ENCODE data around the gene EVI5L. TPM values are rescaled to one million over a fixed set of nuclear protein-coding genes. Genes with fewer than 3 reads are reported as not detected.

The EVI5L gene
- total and polyA plus RNA-seq, 2 of the 13 experiments (the other 11 are each of a cell fraction or from before 2014, with no cell fraction given), result 1.7 to 2.4 TPM

- no peak overlapping the region for H3K4me3 ChIP-seq (replicated peaks in 1 of 3; ENCODE audit: insufficient read depth in 1 of 3, low read depth in 2 of 3, low read length in 3 of 3)
- 25% methylated on average over 11 of the region's 11 CpGs for WGBS (ENCODE audit: low lambda C conversion rate)
- FAIRE-seq (peak; percentile 84), ATAC-seq (peak; percentile 72), DNase-seq (ENCODE audit: low spot score) (peak; percentile 86)
- ChIA-PET POLR2A (interaction anchor here (0.7 to 2.8 kb wide), 11 partner anchors 9 to 105 kb away, joined by 3 to 34 read pairs (median 5); partner anchors contain the start of genes LRRC8E, SNAPC2 and TIMM44), CTCF (ENCODE audit: low intra/inter-chr PET ratio, low total read pairs) (no interaction called here)
- peaks cover 56% of the 10 kb centered on the region for H3K4me1 ChIP-seq (ENCODE audit: insufficient read depth, low read length)
- in situ Hi-C loops (cut with HindIII; ENCODE audit: extremely low pct_ligation_motif_present, low pct_unique_long_range_greater_than_20kb) (no loop called here), intact Hi-C loops (cut with micrococcal nuclease; ENCODE audit: unreplicated experiment) (no loop called here)
- peaks cover 9 to 15% of the 10 kb centered on the region in 2 experiments; a peak in 2 of 5 replicates for H3K36me3 ChIP-seq (replicated peaks in 1 of 2; ENCODE audit: control insufficient read depth in 1 of 2, insufficient read depth in 2 of 2, low read length in 2 of 2)
- H3K27me3 ChIP-seq (ENCODE audit: control insufficient read depth in 1 of 2, insufficient read depth in 2 of 2, low read length in 2 of 2), result no peaks in the 10 kb centered on the region
- H3K4me2 ChIP-seq (ENCODE audit: low read depth, low read length), result peak overlapping the region; percentile 31; the same call in 1 of the 2 replicates
- H3K27ac ChIP-seq (ENCODE audit: extremely low read length, insufficient read depth, low read length), result peak overlapping the region; percentile 59
- no peaks in the 10 kb centered on the region for H3K79me2 ChIP-seq (ENCODE audit: insufficient read depth, low read length)
- H4K20me1 ChIP-seq (ENCODE audit: insufficient read depth, low read length), result no peaks in the 10 kb centered on the region
- no peak overlapping the region for H2AFZ ChIP-seq (ENCODE audit: low read length)
- BruUV-seq (replicated peaks), result no TSS peak
- no peaks in the 10 kb centered on the region for H3K9me3 ChIP-seq (ENCODE audit: low read length)
- no peak overlapping the region for H3K9ac ChIP-seq (ENCODE audit: insufficient read depth, low read depth, low read length)
- TF ChIP-seq ZNF7 (CRISPR knock-in tag; IDR thresholded peaks at IDR 0.05) (no peak), NFIB (CRISPR knock-in tag; IDR thresholded peaks at IDR 0.05; ENCODE audit: borderline replicate concordance) (no peak), SIN3B (IDR thresholded peaks at IDR 0.05; ENCODE audit: low read length) (no peak), KAT2B (IDR thresholded peaks at IDR 0.05; ENCODE audit: borderline replicate concordance, low read depth, low read length) (no peak), RBFOX2 (IDR thresholded peaks at IDR 0.05; ENCODE audit: low read depth, low read length) (no peak), ZNF749 (CRISPR knock-in tag; IDR thresholded peaks at IDR 0.05; ENCODE audit: borderline replicate concordance) (no peak), TBX2 (CRISPR knock-in tag; IDR thresholded peaks at IDR 0.05; ENCODE audit: borderline replicate concordance) (peak; percentile 84; the same call in 1 of the 2 replicates), TGIF2 (CRISPR knock-in tag; IDR thresholded peaks at IDR 0.05) (0 out of 2 replicates have a peak, but pooled peaks have one; percentile 46), ARID5B (CRISPR knock-in tag; IDR thresholded peaks at IDR 0.05) (peak; percentile 64), RFX5 (IDR thresholded peaks at IDR 0.05; ENCODE audit: low read depth, low read length) (no peak), DPF2 (CRISPR knock-in tag; IDR thresholded peaks at IDR 0.05; ENCODE audit: borderline replicate concordance, low read depth) (peak; percentile 49; the same call in 1 of the 2 replicates), SPEN (CRISPR knock-in tag; IDR thresholded peaks at IDR 0.05; ENCODE audit: low read depth) (peak; percentile 75; the same call in 1 of the 2 replicates), SSRP1 (CRISPR knock-in tag; IDR thresholded peaks at IDR 0.05) (0 out of 2 replicates have a peak, but pooled peaks have one; percentile 70), FOXA1 (IDR thresholded peaks at IDR 0.05) (no peak), FOXA1 (CRISPR knock-in tag; IDR thresholded peaks at IDR 0.05) (no peak), TCF12 (IDR thresholded peaks at IDR 0.05) (no peak), TCF12 (CRISPR knock-in tag; IDR thresholded peaks at IDR 0.05) (peak; percentile 27; the same call in 1 of the 2 replicates), NONO (IDR thresholded peaks at IDR 0.05) (no peak), NONO (CRISPR knock-in tag; conservative IDR thresholded peaks at IDR 0.05) (0 out of 2 replicates have a peak, but pooled peaks have one; percentile 20), ZNF44 (CRISPR knock-in tag; IDR thresholded peaks at IDR 0.05) (no peak), POLR2AphosphoS2 (IDR thresholded peaks at IDR 0.05; ENCODE audit: low read depth, low read length) (no peak)
- TF ChIP-seq, protein P1, sequence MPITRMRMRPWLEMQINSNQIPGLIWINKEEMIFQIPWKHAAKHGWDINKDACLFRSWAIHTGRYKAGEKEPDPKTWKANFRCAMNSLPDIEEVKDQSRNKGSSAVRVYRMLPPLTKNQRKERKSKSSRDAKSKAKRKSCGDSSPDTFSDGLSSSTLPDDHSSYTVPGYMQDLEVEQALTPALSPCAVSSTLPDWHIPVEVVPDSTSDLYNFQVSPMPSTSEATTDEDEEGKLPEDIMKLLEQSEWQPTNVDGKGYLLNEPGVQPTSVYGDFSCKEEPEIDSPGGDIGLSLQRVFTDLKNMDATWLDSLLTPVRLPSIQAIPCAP (CRISPR knock-in tag; IDR thresholded peaks at IDR 0.05; ENCODE audit: low read depth), result no peak
- TF ChIP-seq, protein P2, sequence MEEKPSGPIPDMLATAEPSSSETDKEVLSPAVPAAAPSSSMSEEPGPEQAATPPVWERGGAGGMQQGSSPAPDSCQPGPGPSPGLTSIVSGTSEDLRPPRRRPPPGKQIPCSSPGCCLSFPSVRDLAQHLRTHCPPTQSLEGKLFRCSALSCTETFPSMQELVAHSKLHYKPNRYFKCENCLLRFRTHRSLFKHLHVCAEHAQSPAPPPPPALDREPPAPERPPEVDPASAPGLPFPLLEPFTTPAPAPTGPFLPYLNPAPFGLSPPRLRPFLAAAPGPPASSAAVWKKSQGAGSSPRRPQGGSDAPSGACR (CRISPR knock-in tag; IDR thresholded peaks at IDR 0.05), result no peak
Measured at GRCh38 chr19:7897292-7897691, 67.3 kb downstream of the EVI5L start.
